Measurements from ENCODE around the gene ZRANB3. TPM values are rescaled to one million over a fixed set of nuclear protein-coding genes. Genes with fewer than 3 reads are reported as not detected.
"Not testable (repeated sequence)": the region's sequence is repeated elsewhere in the genome, so short reads cannot be mapped to it uniquely, and the experiment has no call there.

The ZRANB3 gene
- total RNA-seq, 2 donors from 2014 or later = 3.5 to 3.9 TPM

- no peaks in the 10 kb centered on the region for H3K9me3 ChIP-seq (ENCODE audit: control insufficient read depth, low read length, poor library complexity, severe bottlenecking)
- no peaks in the 10 kb centered on the region for H3K27me3 Mint-ChIP-seq
- DNase-seq (no peak), ATAC-seq (no peak)
- H3K36me3 Mint-ChIP-seq (ENCODE audit: low read depth) = peaks cover 3% of the 10 kb centered on the region
- H3K27ac Mint-ChIP-seq = no peak overlapping the region
- H3K4me1 Mint-ChIP-seq = no peaks in the 10 kb centered on the region
- H3K4me3 Mint-ChIP-seq = no peak overlapping the region
Measured at GRCh38 chr2:135457279-135457678, 73.7 kb downstream of the ZRANB3 start.

GRCh38 chr2:135456835-135457234 is 74.2 kb downstream of the ZRANB3 start:
- Mint-ChIP-seq H3K4me3 (no peak overlapping the region), H3K27ac (no peak overlapping the region), H3K4me1 (no peaks in the 10 kb centered on the region), H3K36me3 (ENCODE audit: low read depth) (peaks cover 3% of the 10 kb centered on the region), H3K27me3 (no peaks in the 10 kb centered on the region)
- no peaks in the 10 kb centered on the region for H3K9me3 ChIP-seq (ENCODE audit: control insufficient read depth, low read length, poor library complexity, severe bottlenecking)
- ATAC-seq (no peak), DNase-seq (no peak)

GRCh38 chr2:135456431-135456830 is 74.6 kb downstream of the ZRANB3 start:
- DNase-seq (no peak), ATAC-seq (no peak)
- Mint-ChIP-seq H3K27me3 (no peaks in the 10 kb centered on the region), H3K4me3 (no peak overlapping the region), H3K4me1 (no peaks in the 10 kb centered on the region), H3K27ac (no peak overlapping the region), H3K36me3 (ENCODE audit: low read depth) (peaks cover 3% of the 10 kb centered on the region)
- no peaks in the 10 kb centered on the region for H3K9me3 ChIP-seq (ENCODE audit: control insufficient read depth, low read length, poor library complexity, severe bottlenecking)

GRCh38 chr2:135454608-135455007 is 76.4 kb downstream of the ZRANB3 start:
- peaks cover 3% of the 10 kb centered on the region for H3K36me3 Mint-ChIP-seq (ENCODE audit: low read depth)
- H3K4me3 Mint-ChIP-seq = no peak overlapping the region
- no peaks in the 10 kb centered on the region for H3K4me1 Mint-ChIP-seq
- DNase-seq = no peak
- no peak for ATAC-seq
- no peak overlapping the region for H3K27ac Mint-ChIP-seq
- no peaks in the 10 kb centered on the region for H3K27me3 Mint-ChIP-seq
- no peaks in the 10 kb centered on the region for H3K9me3 ChIP-seq (ENCODE audit: control insufficient read depth, low read length, poor library complexity, severe bottlenecking)

GRCh38 chr2:135453027-135453426 is 78.0 kb downstream of the ZRANB3 start:
- H3K36me3 Mint-ChIP-seq (ENCODE audit: low read depth); H3K9me3 ChIP-seq (ENCODE audit: control insufficient read depth, low read length, poor library complexity, severe bottlenecking); ATAC-seq; H3K4me1 Mint-ChIP-seq; H3K27me3 Mint-ChIP-seq; DNase-seq; H3K27ac Mint-ChIP-seq; H3K4me3 Mint-ChIP-seq: not testable (repeated sequence)

DNA sequence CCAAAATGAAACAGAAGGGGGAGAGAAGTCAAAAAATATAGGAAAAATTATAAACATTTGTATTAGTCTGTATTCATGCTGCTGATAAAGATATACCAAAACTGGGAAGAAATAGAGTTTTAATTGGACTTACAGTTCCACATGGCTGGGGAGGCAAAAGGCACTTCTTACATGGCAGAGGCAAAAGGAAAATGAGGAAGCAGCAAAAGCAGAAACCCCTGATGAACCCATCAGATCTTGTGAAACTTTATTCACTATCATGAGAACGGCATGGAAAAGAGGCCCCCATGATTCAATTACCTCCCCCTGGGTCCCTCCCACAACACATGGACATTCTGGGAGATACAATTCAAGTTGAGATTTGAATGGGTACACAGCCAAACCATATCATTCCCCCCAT is 79.1 kb downstream of the ZRANB3 start:
- no peak overlapping the region for H3K4me3 Mint-ChIP-seq
- H3K36me3 Mint-ChIP-seq (ENCODE audit: low read depth) = no peaks in the 10 kb centered on the region
- no peak for ATAC-seq
- H3K27me3 Mint-ChIP-seq = no peaks in the 10 kb centered on the region
- no peak for DNase-seq
- H3K4me1 Mint-ChIP-seq = no peaks in the 10 kb centered on the region
- no peaks in the 10 kb centered on the region for H3K9me3 ChIP-seq (ENCODE audit: control insufficient read depth, low read length, poor library complexity, severe bottlenecking)
- no peak overlapping the region for H3K27ac Mint-ChIP-seq

DNA sequence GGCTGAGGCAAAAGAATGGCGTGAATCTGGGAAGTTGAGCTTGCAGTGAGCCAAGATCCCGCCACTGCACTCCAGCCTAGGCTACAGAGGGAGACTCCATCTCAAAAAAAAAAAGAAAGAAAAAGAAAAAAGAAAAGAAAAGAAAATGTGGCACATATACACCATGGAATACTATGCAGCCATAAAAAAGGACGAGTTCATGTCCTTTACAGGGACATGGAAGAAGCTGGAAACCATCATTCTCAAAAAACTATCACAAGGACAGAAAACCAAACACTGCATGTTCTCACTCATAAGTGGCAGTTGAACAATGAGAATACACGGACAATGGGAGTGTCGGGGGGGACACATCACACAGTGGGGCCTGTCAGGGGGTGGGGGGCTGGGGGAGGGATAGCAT is 88.0 kb downstream of the ZRANB3 start:
- not testable (repeated sequence) for ATAC-seq; H3K9me3 ChIP-seq (ENCODE audit: control insufficient read depth, low read length, poor library complexity, severe bottlenecking); H3K27me3 Mint-ChIP-seq; H3K36me3 Mint-ChIP-seq (ENCODE audit: low read depth); H3K4me1 Mint-ChIP-seq; H3K27ac Mint-ChIP-seq; H3K4me3 Mint-ChIP-seq; DNase-seq

DNA sequence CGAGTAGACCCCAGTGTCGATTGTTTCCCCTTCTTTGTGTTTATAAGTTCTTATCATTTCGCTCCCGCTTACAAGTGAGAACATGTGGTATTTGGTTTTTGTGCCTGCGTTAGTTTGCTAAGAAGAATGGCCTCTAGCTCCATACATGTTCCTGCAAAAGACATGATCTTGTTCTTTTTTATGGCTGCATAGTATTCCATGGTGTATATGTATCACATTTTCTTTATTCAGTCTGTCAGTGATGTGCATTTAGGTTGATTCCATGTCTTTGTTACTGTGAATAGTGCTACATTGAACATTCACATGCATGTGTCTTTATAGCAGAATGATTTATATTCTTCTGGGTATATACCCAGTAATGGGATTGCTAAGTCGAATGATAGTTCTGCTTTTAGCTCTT is 95.9 kb downstream of the ZRANB3 start:
- H3K4me3 Mint-ChIP-seq; H3K9me3 ChIP-seq (ENCODE audit: control insufficient read depth, low read length, poor library complexity, severe bottlenecking); DNase-seq; H3K36me3 Mint-ChIP-seq (ENCODE audit: low read depth); ATAC-seq; H3K4me1 Mint-ChIP-seq; H3K27ac Mint-ChIP-seq; H3K27me3 Mint-ChIP-seq: not testable (repeated sequence)

DNA sequence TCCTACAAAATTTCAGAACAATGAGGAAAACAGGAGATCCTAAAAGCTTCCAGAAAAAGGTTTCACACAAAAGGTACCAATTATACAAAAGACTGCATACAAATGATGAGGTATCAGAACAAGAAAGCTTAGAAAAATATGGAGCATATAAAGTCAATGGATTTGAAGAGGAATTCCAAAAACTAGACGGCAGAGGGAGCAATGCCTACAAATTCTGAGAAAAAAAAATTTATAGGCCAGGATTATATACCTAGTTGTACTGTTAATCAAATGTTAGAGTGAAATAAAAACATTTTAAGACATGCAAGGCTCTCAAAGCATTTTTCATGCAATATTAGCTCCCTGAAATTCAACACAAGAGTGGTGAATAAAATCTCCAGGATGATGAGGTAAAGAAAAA is 106.2 kb downstream of the ZRANB3 start:
- no peak for ATAC-seq
- peaks cover 3% of the 10 kb centered on the region for H3K9me3 ChIP-seq (ENCODE audit: control insufficient read depth, low read length, poor library complexity, severe bottlenecking)
- peaks cover 16% of the 10 kb centered on the region for H3K36me3 Mint-ChIP-seq (ENCODE audit: low read depth)
- H3K4me3 Mint-ChIP-seq = no peak overlapping the region
- no peak for DNase-seq
- H3K27me3 Mint-ChIP-seq = no peaks in the 10 kb centered on the region
- no peak overlapping the region for H3K27ac Mint-ChIP-seq
- no peaks in the 10 kb centered on the region for H3K4me1 Mint-ChIP-seq

GRCh38 chr2:135422898-135423297 is 108.1 kb downstream of the ZRANB3 start:
- Mint-ChIP-seq H3K27ac (no peak overlapping the region), H3K4me1 (no peaks in the 10 kb centered on the region), H3K36me3 (ENCODE audit: low read depth) (peaks cover 13% of the 10 kb centered on the region), H3K4me3 (no peak overlapping the region), H3K27me3 (no peaks in the 10 kb centered on the region)
- no peaks in the 10 kb centered on the region for H3K9me3 ChIP-seq (ENCODE audit: control insufficient read depth, low read length, poor library complexity, severe bottlenecking)
- DNase-seq (no peak), ATAC-seq (no peak)

GRCh38 chr2:135411646-135412045 is 119.4 kb downstream of the ZRANB3 start:
- DNase-seq = no peak
- no peak for ATAC-seq
- no peaks in the 10 kb centered on the region for H3K9me3 ChIP-seq (ENCODE audit: control insufficient read depth, low read length, poor library complexity, severe bottlenecking)
- H3K27ac Mint-ChIP-seq = no peak overlapping the region
- no peaks in the 10 kb centered on the region for H3K36me3 Mint-ChIP-seq (ENCODE audit: low read depth)
- H3K27me3 Mint-ChIP-seq = no peaks in the 10 kb centered on the region
- H3K4me1 Mint-ChIP-seq = no peaks in the 10 kb centered on the region
- no peak overlapping the region for H3K4me3 Mint-ChIP-seq

DNA sequence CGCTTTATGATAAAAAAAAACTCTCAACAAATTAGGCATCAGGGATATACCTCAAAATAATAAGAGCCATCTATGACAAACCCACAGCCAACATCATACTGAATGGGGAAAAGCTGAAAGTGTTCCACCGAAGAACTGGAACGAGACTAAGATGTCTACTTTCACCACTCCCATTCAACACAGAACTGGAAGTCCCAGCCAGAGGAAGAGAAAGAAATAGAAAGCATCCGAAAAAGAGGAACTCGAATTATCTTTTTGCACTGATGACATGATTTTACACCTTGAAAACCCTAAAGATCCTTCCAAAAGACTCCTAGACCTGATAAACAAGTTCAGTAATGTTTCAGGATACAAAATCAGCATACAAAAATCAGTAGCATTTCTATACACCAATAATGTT is 121.6 kb downstream of the ZRANB3 start:
- no peak overlapping the region for H3K4me3 Mint-ChIP-seq
- DNase-seq (no peak), ATAC-seq (no peak)
- H3K4me1 Mint-ChIP-seq = no peaks in the 10 kb centered on the region
- no peaks in the 10 kb centered on the region for H3K36me3 Mint-ChIP-seq (ENCODE audit: low read depth)
- H3K27ac Mint-ChIP-seq = no peak overlapping the region
- H3K9me3 ChIP-seq (ENCODE audit: control insufficient read depth, low read length, poor library complexity, severe bottlenecking) = no peaks in the 10 kb centered on the region
- no peaks in the 10 kb centered on the region for H3K27me3 Mint-ChIP-seq

DNA sequence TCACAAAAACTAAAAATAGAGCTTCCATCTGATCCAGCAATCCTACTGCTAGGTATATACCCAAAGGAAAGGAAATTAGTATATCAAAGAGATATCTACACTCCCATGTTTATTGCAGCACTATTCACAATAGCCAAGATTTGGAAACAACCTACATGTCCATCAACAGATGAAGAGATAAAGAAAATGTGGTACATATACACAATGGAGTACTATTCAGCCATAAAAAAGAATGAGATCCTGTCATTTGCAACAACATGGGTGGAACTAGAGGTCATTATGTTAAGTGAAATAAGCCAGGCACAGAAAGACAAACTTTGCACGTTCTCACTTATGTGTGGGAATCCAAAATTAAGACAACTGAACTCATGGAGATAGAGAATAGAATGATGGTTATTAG is 134.8 kb downstream of the ZRANB3 start:
- not testable (repeated sequence) for H3K4me1 Mint-ChIP-seq; H3K4me3 Mint-ChIP-seq; H3K36me3 Mint-ChIP-seq (ENCODE audit: low read depth); H3K27ac Mint-ChIP-seq; H3K27me3 Mint-ChIP-seq; ATAC-seq; DNase-seq; H3K9me3 ChIP-seq (ENCODE audit: control insufficient read depth, low read length, poor library complexity, severe bottlenecking)

GRCh38 chr2:135386993-135387392 is 144.0 kb downstream of the ZRANB3 start:
- no peaks in the 10 kb centered on the region for H3K4me1 Mint-ChIP-seq
- no peaks in the 10 kb centered on the region for H3K27me3 Mint-ChIP-seq
- no peak overlapping the region for H3K4me3 Mint-ChIP-seq
- H3K27ac Mint-ChIP-seq = no peak overlapping the region
- peaks cover 3% of the 10 kb centered on the region for H3K9me3 ChIP-seq (ENCODE audit: control insufficient read depth, low read length, poor library complexity, severe bottlenecking)
- H3K36me3 Mint-ChIP-seq (ENCODE audit: low read depth) = no peaks in the 10 kb centered on the region
- DNase-seq (no peak), ATAC-seq (no peak)

DNA sequence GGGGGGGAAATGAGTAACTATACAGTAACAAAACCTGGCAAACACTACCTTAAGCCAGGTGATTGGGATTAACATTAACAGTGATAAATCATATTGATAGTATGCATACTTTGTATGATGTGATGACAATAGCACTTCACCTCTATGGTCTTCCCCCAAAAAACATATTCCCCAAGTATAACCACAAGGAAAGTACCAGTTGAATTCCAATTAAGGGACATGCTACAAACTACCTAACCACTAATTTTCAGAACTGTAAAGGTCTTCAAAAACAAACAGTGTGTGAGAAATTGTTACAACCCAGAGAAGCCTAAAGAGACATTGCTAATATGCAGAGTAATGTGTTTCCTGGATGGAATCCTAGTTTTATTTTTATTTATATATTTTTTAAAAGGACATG is 152.4 kb downstream of the ZRANB3 start:
- Mint-ChIP-seq H3K36me3 (ENCODE audit: low read depth) (no peaks in the 10 kb centered on the region), H3K27ac (no peak overlapping the region), H3K27me3 (no peaks in the 10 kb centered on the region), H3K4me1 (no peaks in the 10 kb centered on the region), H3K4me3 (no peak overlapping the region)
- ATAC-seq = no peak
- no peaks in the 10 kb centered on the region for H3K9me3 ChIP-seq (ENCODE audit: control insufficient read depth, low read length, poor library complexity, severe bottlenecking)
- DNase-seq = no peak
